Mesodermal cell (in vitro differentiated cells): ENCODE measurements around the gene LYPD1.

ENCODE experiments used
- H3K27ac ChIP-seq: 2 replicates; pipeline ENCODE4 v1.7.0; 2013; ENCODE audit warnings: mild to moderate bottlenecking, low read depth, low read length, moderate library complexity; ENCODE audit not compliant: severe bottlenecking
- H3K36me3 ChIP-seq: 2 replicates; pipeline ENCODE4 v1.7.1; 2013; ENCODE audit warnings: mild to moderate bottlenecking, low read length, moderate library complexity; ENCODE audit not compliant: control insufficient read depth, insufficient read depth
- H3K4me1 ChIP-seq: one replicate; pipeline ENCODE4 v1.7.1; 2013; ENCODE audit warnings: mild to moderate bottlenecking, low read length; ENCODE audit not compliant: insufficient read depth, control insufficient read depth, poor library complexity, severe bottlenecking
- H3K4me3 ChIP-seq: 2 replicates; pipeline ENCODE4 v1.7.0; 2013; ENCODE audit warnings: low read length, control low read depth, mild to moderate bottlenecking; ENCODE audit not compliant: insufficient read depth, poor library complexity, severe bottlenecking; ENCODE audit errors: extremely low read depth
- H3K9me3 ChIP-seq: 2 replicates; pipeline ENCODE4 v1.7.1; 2013; ENCODE audit warnings: mild to moderate bottlenecking, low read length, moderate library complexity; ENCODE audit not compliant: control insufficient read depth
- WGBS, 2 experiments: methylation state at CpG; one replicate each; pipeline ENCODE4 v1.1.5; 2013; ENCODE audit warnings: missing lambda C conversion rate in 2 of 2; ENCODE audit not compliant: insufficient coverage in 2 of 2; 5-methylcytosine and 5-hydroxymethylcytosine counted together

Gene LYPD1

GRCh38 chr2:132651115-132652045, 18.6 kb downstream of the LYPD1 start:
- H3K4me3 ChIP-seq: no peak overlapping the region
- H3K36me3 ChIP-seq: no peaks in the 10 kb centered on the region
- WGBS, 2 experiments: 82 to 95% methylated on average over 5 to 8 of the region's 12 CpGs
- H3K4me1 ChIP-seq: no peaks in the 10 kb centered on the region
- no peaks in the 10 kb centered on the region for H3K9me3 ChIP-seq
- no peak overlapping the region for H3K27ac ChIP-seq

- H3K4me1 ChIP-seq: no peaks in the 10 kb centered on the region
- no peaks in the 10 kb centered on the region for H3K9me3 ChIP-seq
- H3K27ac ChIP-seq: no peak overlapping the region
- H3K4me3 ChIP-seq: no peak overlapping the region
- H3K36me3 ChIP-seq: no peaks in the 10 kb centered on the region
- WGBS, 2 experiments: 88 to 92% methylated on average over 7 to 8 of the region's 8 CpGs
Observed at GRCh38 chr2:132646540-132647108, 23.4 kb downstream of the LYPD1 start.

- WGBS, 2 experiments: 78 to 92% methylated on average over 11 to 12 of the region's 18 CpGs
Observed at GRCh38 chr2:132645722-132646539, 24.1 kb downstream of the LYPD1 start.

GRCh38 chr2:132645176-132645575, 24.8 kb downstream of the LYPD1 start:
- 94 to 95% methylated on average over 33 to 35 of the region's 35 CpGs for WGBS, 2 experiments
- no peaks in the 10 kb centered on the region for H3K9me3 ChIP-seq
- H3K27ac ChIP-seq: no peak overlapping the region
- H3K4me1 ChIP-seq: no peaks in the 10 kb centered on the region
- no peaks in the 10 kb centered on the region for H3K36me3 ChIP-seq
- H3K4me3 ChIP-seq: no peak overlapping the region

More at GRCh38 chr2:132645722-132646539, 24.1 kb downstream of the LYPD1 start:
- no peaks in the 10 kb centered on the region for H3K4me1 ChIP-seq
- H3K9me3 ChIP-seq: no peaks in the 10 kb centered on the region
- no peak overlapping the region for H3K27ac ChIP-seq
- H3K36me3 ChIP-seq: no peaks in the 10 kb centered on the region
- no peak overlapping the region for H3K4me3 ChIP-seq

GRCh38 chr2:132642415-132642814, 27.6 kb downstream of the LYPD1 start:
- no peaks in the 10 kb centered on the region for H3K9me3 ChIP-seq
- H3K27ac ChIP-seq: no peak overlapping the region
- no peaks in the 10 kb centered on the region for H3K36me3 ChIP-seq
- 100% methylated on average over 1 of the region's 2 CpGs; no CpG with 5 or more reads in 1 of the 2 experiments for WGBS, 2 experiments
- no peak overlapping the region for H3K4me3 ChIP-seq
- H3K4me1 ChIP-seq: no peaks in the 10 kb centered on the region

GRCh38 chr2:132641819-132642218, 28.2 kb downstream of the LYPD1 start:
- H3K4me3 ChIP-seq: no peak overlapping the region
- no peak overlapping the region for H3K27ac ChIP-seq
- no peaks in the 10 kb centered on the region for H3K36me3 ChIP-seq
- no peaks in the 10 kb centered on the region for H3K9me3 ChIP-seq
- no peaks in the 10 kb centered on the region for H3K4me1 ChIP-seq

- H3K9me3 ChIP-seq: no peaks in the 10 kb centered on the region
- no peak overlapping the region for H3K27ac ChIP-seq
- no peaks in the 10 kb centered on the region for H3K4me1 ChIP-seq
- H3K4me3 ChIP-seq: no peak overlapping the region
- no peaks in the 10 kb centered on the region for H3K36me3 ChIP-seq
Observed at GRCh38 chr2:132640116-132640515, 29.9 kb downstream of the LYPD1 start.

- no peak overlapping the region for H3K4me3 ChIP-seq
- H3K36me3 ChIP-seq: no peaks in the 10 kb centered on the region
- no peak overlapping the region for H3K27ac ChIP-seq
- WGBS, 2 experiments: 82 to 89% methylated on average over 5 of the region's 5 CpGs
- H3K4me1 ChIP-seq: no peaks in the 10 kb centered on the region
- no peaks in the 10 kb centered on the region for H3K9me3 ChIP-seq
Observed at GRCh38 chr2:132638313-132639040, 31.5 kb downstream of the LYPD1 start.

GRCh38 chr2:132636346-132636745, 33.7 kb downstream of the LYPD1 start:
- no peak overlapping the region for H3K4me3 ChIP-seq
- H3K9me3 ChIP-seq: no peaks in the 10 kb centered on the region
- 71 to 82% methylated on average over 1 of the region's 1 CpG for WGBS, 2 experiments
- no peak overlapping the region for H3K27ac ChIP-seq
- H3K36me3 ChIP-seq: no peaks in the 10 kb centered on the region
- peaks cover 14% of the 10 kb centered on the region for H3K4me1 ChIP-seq

GRCh38 chr2:132633635-132634034, 36.4 kb downstream of the LYPD1 start:
- no peaks in the 10 kb centered on the region for H3K9me3 ChIP-seq
- no peak overlapping the region for H3K27ac ChIP-seq
- H3K4me3 ChIP-seq: no peak overlapping the region
- no peaks in the 10 kb centered on the region for H3K36me3 ChIP-seq
- H3K4me1 ChIP-seq: peaks cover 20% of the 10 kb centered on the region
- WGBS, 2 experiments: 89 to 91% methylated on average over 2 of the region's 2 CpGs
